H1 (cell line): ENCODE measurements around the gene NELFA. TPM values are rescaled to one million over a fixed set of nuclear protein-coding genes. Genes with fewer than 3 reads are reported as not detected.

ENCODE experiments used
- CHD1 ChIP-seq: IDR thresholded peaks from 2 replicates; pipeline ENCODE4 v1.6.1; 2012; ENCODE audit warnings: low read depth, low read length, improper control_type of control experiment
- polyA plus RNA-seq, 7 experiments: library from polyadenylated mRNA; depleted of rRNA in 3 of 7; stranded (reverse) in 5 of 7; unstranded in 2 of 7; fragments of >200 nt in 5 of 7; fragments of 200-250 nt in 2 of 7; gene quantifications; 1 replicate in 5 of 7; 2 replicates in 1 of 7; 4 replicates in 1 of 7; pipeline versions ENCODE4 v1.2.1 to v1.2.3, GENCODE V29; 2011 to 2013; ENCODE audit warnings: missing spikeins in 2 of 7, mixed read lengths in 2 of 7
- total RNA-seq: library from RNA; stranded (reverse); fragmentation: NEBNext Ultra II Directional; extraction: Animal tissue kit (Norgen Biotek cat#: 25700); gene quantifications from 2 replicates; pipeline ENCODE4 v1.2.1, GENCODE V29; 2021

Gene NELFA
- total and polyA plus RNA-seq, 2 of the 8 experiments (the other 6 are each of a cell fraction or from before 2014, with no cell fraction given), result 41.8 to 57.5 TPM

DNA sequence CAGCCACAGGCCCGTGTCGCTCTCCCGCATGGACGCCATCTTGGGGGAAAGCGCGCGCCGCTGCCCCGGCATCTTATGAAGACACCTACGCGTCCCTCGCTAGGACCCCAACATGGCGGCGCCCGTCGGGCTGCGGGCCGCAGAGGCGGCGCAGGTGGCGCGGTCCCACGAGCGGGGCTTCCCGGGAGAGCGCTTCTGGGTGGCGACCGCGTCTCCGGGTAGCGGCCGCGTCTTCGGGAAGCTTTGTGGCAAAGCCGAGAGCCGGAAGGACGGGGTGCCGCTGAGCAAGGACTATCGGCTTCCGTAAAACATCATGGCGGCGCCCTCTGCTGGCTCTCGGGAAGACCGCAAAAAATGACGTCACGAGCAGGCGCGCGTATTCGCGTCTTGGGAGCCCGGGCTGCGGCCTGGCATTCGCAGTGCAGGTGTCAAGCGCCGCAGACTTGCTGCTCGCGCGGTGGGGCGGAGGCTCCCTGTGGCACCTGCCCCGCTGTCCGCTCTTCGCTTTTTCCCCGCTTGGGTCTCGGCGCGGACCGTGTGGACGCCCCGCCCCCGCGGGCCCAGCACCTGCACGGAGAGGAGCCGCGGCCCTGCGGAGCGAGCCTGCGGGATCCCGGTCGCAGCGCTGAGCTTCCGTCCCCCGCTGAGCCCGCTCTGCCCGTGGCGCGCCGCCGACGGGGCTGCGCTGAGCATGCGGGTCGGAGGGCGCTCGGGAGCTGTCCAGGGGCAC lies at the start of gene NELFA (continued):
- no peak for TF ChIP-seq CHD1
